ENCODE results near the gene TEX11. TPM values are rescaled to one million over a fixed set of nuclear protein-coding genes. Genes with fewer than 3 reads are reported as not detected.

Gene TEX11
- total RNA-seq, 2 donors from 2014 or later = not detected

DNA sequence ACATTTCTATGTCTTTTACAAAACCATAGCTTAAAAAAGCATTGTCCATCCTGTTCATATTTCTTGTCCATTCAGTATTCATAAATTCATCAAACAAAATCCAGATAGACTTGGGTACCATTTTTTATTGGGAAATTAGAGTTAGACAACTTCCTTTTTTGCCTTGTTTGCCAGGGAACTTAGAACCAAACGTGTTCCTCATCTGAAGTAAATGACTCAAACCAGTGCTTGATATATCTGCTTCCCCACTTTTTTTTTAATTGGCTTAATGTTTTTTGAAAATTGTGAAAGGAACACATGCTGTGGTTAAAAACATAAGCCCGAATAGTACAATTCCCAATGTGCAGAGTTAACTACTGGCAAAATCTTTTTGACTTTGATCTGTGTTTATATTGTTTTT lies 419.7 kb downstream of the TEX11 start:
- DNase-seq (ENCODE audit: low spot score) (no peak), ATAC-seq (no peak)
- peaks cover 0 to 5% of the 10 kb centered on the region in 2 donors for H3K27me3 Mint-ChIP-seq
- no peaks in the 10 kb centered on the region for H3K36me3 Mint-ChIP-seq
- H3K4me3 Mint-ChIP-seq = no peak overlapping the region
- H3K4me1 Mint-ChIP-seq (ENCODE audit: low read depth in 2 of 2) = peaks cover 0 to 6% of the 10 kb centered on the region in 2 donors
- no peaks in the 10 kb centered on the region for H3K9me3 Mint-ChIP-seq
- no peak overlapping the region for H3K27ac Mint-ChIP-seq

DNA sequence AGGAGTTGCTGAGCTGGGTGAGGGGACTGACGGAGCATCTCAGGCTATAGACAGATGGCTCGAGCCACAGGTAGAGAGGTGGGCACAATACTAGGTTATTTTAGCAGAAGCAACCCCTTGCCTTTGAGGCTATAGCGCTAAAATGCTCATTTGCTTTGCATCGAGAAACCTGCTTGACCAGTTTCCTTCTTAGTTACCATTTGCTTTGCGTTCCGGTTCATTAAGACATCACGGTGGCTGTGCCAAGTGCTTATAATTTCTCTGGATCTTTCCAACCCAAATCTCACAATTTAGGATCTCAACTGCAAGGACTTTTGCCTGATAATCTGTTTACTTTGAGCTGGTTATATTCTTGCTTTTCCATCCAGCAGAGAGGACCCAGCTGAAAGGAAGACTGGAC lies 423.0 kb downstream of the TEX11 start:
- no peak overlapping the region for H3K4me3 Mint-ChIP-seq
- H3K36me3 Mint-ChIP-seq = no peaks in the 10 kb centered on the region
- H3K4me1 Mint-ChIP-seq (ENCODE audit: low read depth in 2 of 2) = peaks cover 3 to 6% of the 10 kb centered on the region in 2 donors
- no peaks in the 10 kb centered on the region for H3K9me3 Mint-ChIP-seq
- ATAC-seq (no peak), DNase-seq (ENCODE audit: low spot score) (no peak)
- peaks cover 0 to 3% of the 10 kb centered on the region in 2 donors for H3K27me3 Mint-ChIP-seq
- no peak overlapping the region for H3K27ac Mint-ChIP-seq

DNA sequence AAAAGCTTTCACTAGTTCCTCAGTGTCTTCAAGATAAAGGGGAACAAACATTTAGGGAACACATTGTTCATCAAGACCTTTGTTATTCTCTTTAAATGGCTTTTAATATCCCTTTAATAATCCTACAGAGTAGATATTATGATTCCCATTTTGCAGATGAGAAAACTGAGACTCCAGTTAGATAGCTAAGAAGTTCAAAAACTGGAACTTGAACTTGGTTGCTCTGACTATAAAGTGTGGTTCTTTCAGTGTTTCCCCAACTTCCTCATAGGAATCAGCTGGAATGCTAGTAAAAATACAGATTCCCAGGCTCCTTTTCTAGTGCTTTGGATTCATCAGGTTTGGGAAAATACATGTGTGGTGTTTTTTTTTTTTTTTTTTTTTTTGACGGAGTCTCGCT lies 426.2 kb downstream of the TEX11 start:
- no peak for ATAC-seq
- no peaks in the 10 kb centered on the region for H3K9me3 Mint-ChIP-seq

GRCh38 chrX:70481471-70482270 lies 426.8 kb downstream of the TEX11 start:
- Mint-ChIP-seq H3K9me3 (no peaks in the 10 kb centered on the region), H3K27ac (no peak overlapping the region), H3K4me3 (no peak overlapping the region), H3K4me1 (ENCODE audit: low read depth in 2 of 2) (peaks cover 6 to 7% of the 10 kb centered on the region in 2 donors), H3K36me3 (no peaks in the 10 kb centered on the region), H3K27me3 (peaks cover 0 to 3% of the 10 kb centered on the region in 2 donors)
- ATAC-seq (no peak), DNase-seq (ENCODE audit: low spot score) (no peak)

More for the DNA sequence above, 426.2 kb downstream of the TEX11 start:
- H3K36me3 Mint-ChIP-seq = no peaks in the 10 kb centered on the region
- no peak for DNase-seq (ENCODE audit: low spot score)
- peaks cover 5 to 6% of the 10 kb centered on the region in 2 donors for H3K4me1 Mint-ChIP-seq (ENCODE audit: low read depth in 2 of 2)
- no peak overlapping the region for H3K4me3 Mint-ChIP-seq
- no peak overlapping the region for H3K27ac Mint-ChIP-seq
- H3K27me3 Mint-ChIP-seq = peaks cover 0 to 3% of the 10 kb centered on the region in 2 donors

DNA sequence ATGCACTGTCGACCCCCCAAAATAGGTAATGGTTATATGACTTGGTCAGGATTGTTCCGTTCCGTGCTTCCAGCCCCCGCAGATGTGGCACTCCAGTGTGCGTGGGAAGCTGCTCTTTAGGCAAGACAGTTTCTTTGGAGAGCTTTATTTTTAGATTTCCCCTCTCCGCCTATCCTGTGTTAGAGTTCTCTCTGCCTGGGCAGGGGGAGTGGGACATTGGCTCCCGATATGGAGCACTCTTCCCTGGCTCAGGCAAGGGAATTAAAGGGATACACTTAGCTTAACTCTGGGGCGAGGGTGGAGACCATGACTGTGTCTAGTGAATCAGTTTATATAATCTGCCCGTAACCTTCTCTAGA lies 427.9 kb downstream of the TEX11 start:
- Mint-ChIP-seq H3K27me3 (peaks cover 0 to 3% of the 10 kb centered on the region in 2 donors), H3K36me3 (no peaks in the 10 kb centered on the region), H3K4me1 (ENCODE audit: low read depth in 2 of 2) (peaks cover 6 to 7% of the 10 kb centered on the region in 2 donors), H3K4me3 (no peak overlapping the region), H3K27ac (no peak overlapping the region), H3K9me3 (no peaks in the 10 kb centered on the region)
- DNase-seq (ENCODE audit: low spot score) (no peak), ATAC-seq (no peak)

GRCh38 chrX:70479922-70480659 lies 428.4 kb downstream of the TEX11 start:
- DNase-seq (ENCODE audit: low spot score) = no peak
- Mint-ChIP-seq H3K4me3 (no peak overlapping the region), H3K4me1 (ENCODE audit: low read depth in 2 of 2) (peaks cover 6 to 7% of the 10 kb centered on the region in 2 donors), H3K27me3 (peaks cover 0 to 3% of the 10 kb centered on the region in 2 donors), H3K36me3 (no peaks in the 10 kb centered on the region), H3K27ac (no peak overlapping the region), H3K9me3 (no peaks in the 10 kb centered on the region)
- ATAC-seq = no peak

GRCh38 chrX:70479247-70479921 lies 429.1 kb downstream of the TEX11 start:
- Mint-ChIP-seq H3K9me3 (no peaks in the 10 kb centered on the region), H3K27me3 (peaks cover 0 to 3% of the 10 kb centered on the region in 2 donors), H3K4me1 (ENCODE audit: low read depth in 2 of 2) (peaks cover 7% of the 10 kb centered on the region in 2 donors), H3K36me3 (no peaks in the 10 kb centered on the region), H3K4me3 (no peak overlapping the region), H3K27ac (no peak overlapping the region)
- ATAC-seq = no peak
- no peak for DNase-seq (ENCODE audit: low spot score)

Other genes with a start within 250 kb of the TEX11 start
- gene SLC7A3, start 22.4 kb upstream of the TEX11 start, total RNA-seq = not detected
- 10 to 100 TPM; 43.3 to 51.8 TPM for gene SNX12, start 159.6 kb upstream of the TEX11 start, total RNA-seq
- gene FOXO4, start 187.1 kb upstream of the TEX11 start, total RNA-seq = 10 to 100 TPM; 10.0 to 20.6 TPM
- 10 to 100 TPM; 18.0 to 28.1 TPM for gene CXorf65, start 198.0 kb upstream of the TEX11 start, total RNA-seq
- 100 to 1,000 TPM; 241 to 512 TPM for gene IL2RG, start 202.9 kb upstream of the TEX11 start, total RNA-seq
- gene MED12, start 209.9 kb upstream of the TEX11 start, total RNA-seq = 10 to 100 TPM; 68.5 to 72.9 TPM
- 1 to 10 TPM in 1 of 2 donors, under 1 TPM in 1; 0.78 to 1.6 TPM for gene NLGN3, start 236.1 kb upstream of the TEX11 start, total RNA-seq